HG03103 (cell line): Measurements from ENCODE around the gene LRRFIP2.

Experiments
- ATAC-seq: cut with Tn5 transposase; IDR thresholded peaks from one replicate; pipeline ENCODE4 v1.9.1; 2021; ENCODE audit warnings: low read depth; ENCODE audit not compliant: unreplicated experiment

The LRRFIP2 gene

DNA sequence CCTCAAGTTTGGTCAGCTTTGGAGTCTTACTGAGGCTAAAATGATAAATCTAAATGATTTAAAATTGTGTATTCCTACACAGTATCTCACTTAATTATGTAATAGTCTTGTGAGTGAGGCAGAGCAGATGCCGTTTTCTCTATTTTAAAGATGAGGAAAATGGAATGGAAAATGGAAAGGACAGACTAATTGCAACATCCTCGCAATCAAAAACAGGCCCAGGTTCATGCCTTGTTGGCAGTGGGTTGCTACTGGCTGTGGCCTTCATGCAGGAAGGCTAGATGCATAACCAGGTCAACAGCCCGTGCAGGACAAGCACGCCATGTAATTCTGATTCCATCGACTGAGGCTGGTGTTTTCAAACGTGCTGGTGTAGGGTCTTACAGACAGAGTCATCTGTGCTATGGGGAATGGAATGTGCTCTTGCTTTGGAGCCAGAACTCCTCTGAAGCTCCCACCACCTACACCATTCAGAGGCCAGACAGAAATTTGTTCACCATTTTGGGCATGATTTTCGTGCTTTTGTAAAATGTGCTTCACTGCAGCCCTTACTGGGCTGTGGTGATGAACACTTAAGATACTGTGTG is 143.2 kb downstream of the LRRFIP2 start:
- no peak for ATAC-seq

- ATAC-seq = no peak
Measured at GRCh38 chr3:37030588-37030987, 143.8 kb downstream of the LRRFIP2 start.

- ATAC-seq = no peak
Measured at GRCh38 chr3:37029516-37030163, 144.7 kb downstream of the LRRFIP2 start.

- ATAC-seq = no peak
Measured at GRCh38 chr3:37029111-37029510, 145.3 kb downstream of the LRRFIP2 start.

GRCh38 chr3:37028329-37028728 is 146.1 kb downstream of the LRRFIP2 start:
- ATAC-seq = no peak

- ATAC-seq = no peak
Measured at GRCh38 chr3:37026851-37027250, 147.5 kb downstream of the LRRFIP2 start.

GRCh38 chr3:37025561-37026335 is 148.6 kb downstream of the LRRFIP2 start:
- no peak for ATAC-seq

DNA sequence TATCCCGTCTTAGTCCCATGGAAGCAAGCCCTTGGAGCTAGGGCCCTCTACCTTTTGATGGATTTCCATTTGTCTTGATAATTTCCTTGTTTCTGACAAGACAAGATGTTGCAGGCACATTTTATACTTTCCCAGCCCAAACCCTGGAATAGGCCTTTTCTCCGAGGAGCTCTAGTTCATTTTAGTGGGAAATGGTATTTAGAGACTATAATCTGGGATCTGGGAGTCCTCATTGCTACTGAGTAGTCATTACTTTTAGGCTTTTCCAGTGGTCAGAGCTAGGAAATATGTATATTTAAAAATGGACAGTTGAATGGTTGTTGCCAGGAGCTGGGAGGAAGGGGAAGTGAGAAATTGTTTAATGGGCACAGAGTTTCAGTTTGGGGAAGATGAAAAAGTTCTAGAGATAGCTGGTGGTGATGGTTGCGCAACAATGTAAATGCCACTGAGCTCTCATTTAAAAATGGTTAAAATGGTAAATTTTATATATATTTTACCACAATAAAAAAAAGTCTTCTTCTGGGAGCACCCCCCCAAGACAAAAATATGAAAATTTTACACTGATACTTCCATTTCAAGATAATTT is 149.5 kb downstream of the LRRFIP2 start:
- ATAC-seq = no peak

- ATAC-seq = no peak
Measured at GRCh38 chr3:37024092-37024491, 150.3 kb downstream of the LRRFIP2 start.

GRCh38 chr3:37017683-37018082 is 156.7 kb downstream of the LRRFIP2 start:
- no peak for ATAC-seq

DNA sequence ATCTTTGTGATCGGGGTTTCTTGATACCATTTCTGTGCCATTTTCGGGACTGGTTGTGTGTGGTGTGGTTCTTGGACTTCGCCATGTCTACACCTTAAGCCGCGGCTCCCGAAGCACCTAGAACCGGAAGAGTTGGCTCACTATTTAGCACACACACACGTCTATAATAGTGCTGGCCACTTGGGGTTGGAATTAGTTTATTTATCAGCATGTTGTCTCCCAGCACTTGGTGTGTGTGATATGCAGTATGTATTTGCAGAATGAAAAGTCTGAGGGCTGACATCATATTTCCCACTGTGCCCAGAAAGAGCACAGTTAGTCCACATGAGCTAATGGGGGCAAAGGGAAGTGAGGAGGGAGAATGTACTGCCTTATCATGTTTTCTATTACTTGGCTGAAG is 157.5 kb downstream of the LRRFIP2 start:
- ATAC-seq = no peak

DNA sequence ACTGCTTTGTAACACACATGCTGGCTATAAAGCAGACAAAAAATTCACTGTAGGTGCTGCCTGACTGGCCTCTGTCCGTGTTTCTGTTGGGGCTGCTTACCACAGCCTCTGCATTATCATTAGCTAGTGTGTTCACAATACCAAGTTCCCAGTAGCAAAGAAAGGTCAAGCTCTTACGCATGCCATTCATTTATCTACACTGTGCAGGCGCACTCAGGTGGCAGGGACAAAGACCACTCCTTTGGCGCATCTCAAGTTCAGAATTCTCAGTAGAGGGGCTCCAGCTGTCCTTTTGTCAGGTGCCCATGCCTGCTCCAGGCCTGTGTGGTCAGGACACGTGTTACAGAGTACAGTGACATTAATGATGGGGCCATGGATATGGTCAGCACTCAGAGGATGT is 158.7 kb downstream of the LRRFIP2 start:
- ATAC-seq = no peak

DNA sequence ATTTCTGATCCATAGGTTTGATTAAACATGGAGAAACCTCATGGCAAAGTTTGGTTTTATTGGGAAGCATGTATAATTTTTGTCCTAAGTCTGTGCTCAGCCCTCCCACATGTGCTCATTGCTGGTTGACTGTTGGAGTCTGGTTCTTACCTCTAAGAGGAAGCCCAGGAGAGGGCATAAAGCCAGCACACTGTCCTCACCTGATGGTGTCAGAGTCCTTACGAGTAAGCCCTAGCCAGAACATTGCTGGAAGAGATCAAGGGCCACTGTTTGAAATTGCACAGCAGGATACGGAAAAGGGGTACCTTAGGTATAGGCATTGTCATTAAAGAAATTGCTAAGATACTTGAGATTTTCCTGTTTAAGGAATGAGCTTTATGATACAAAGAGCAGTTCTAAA is 159.8 kb downstream of the LRRFIP2 start:
- no peak for ATAC-seq
